ENCODE measurements around the gene PCBP3. TPM values are rescaled to one million over a fixed set of nuclear protein-coding genes. Genes with fewer than 3 reads are reported as not detected.

Gene PCBP3
- total and polyA plus RNA-seq, 10 of the 15 experiments (the other 5 are each of a cell fraction or from before 2014, with no cell fraction given) = 0.09 to 1.3 (median 0.46) TPM; not detected in 3

- ChIA-PET POLR2A (no interaction called here), RAD21 (ENCODE audit: unreplicated experiment) (interaction anchor here (1.5 kb wide), 1 partner anchor 236 kb away, joined by 4 read pairs; no protein-coding TSS in a partner anchor), SMC1A (ENCODE audit: uncharacterized antibody, unreplicated experiment) (no interaction called here), CTCF (no interaction called here)
- Histone ChIP-seq H3K4me2 (ENCODE audit: control insufficient read depth, insufficient read depth) (no peak overlapping the region), H3K36me3 (ENCODE audit: control insufficient read depth in 2 of 2, insufficient read depth in 2 of 2, low read length in 1 of 2) (no peaks in the 10 kb centered on the region), H3K27ac (ENCODE audit: control insufficient read depth, insufficient read depth) (no peak overlapping the region), H4K20me1 (ENCODE audit: control insufficient read depth, insufficient read depth) (no peaks in the 10 kb centered on the region), H3K79me2 (ENCODE audit: control insufficient read depth, insufficient read depth, low read length) (no peaks in the 10 kb centered on the region), H3K27me3 (replicated peaks in 1 of 2; ENCODE audit: control insufficient read depth in 2 of 2, insufficient read depth in 2 of 2, low read length in 1 of 2) (no peaks in the 10 kb centered on the region), H3K4me3 (no peak overlapping the region), H2AFZ (ENCODE audit: control insufficient read depth, low read depth, low read length) (no peak overlapping the region), H3K4me1 (ENCODE audit: control insufficient read depth, insufficient read depth, low read length) (no peaks in the 10 kb centered on the region), H3K9ac (ENCODE audit: control insufficient read depth, insufficient read depth, low read length) (no peak overlapping the region), H3K9me3 (replicated peaks; ENCODE audit: control insufficient read depth, insufficient read depth, low read length) (no peaks in the 10 kb centered on the region)
- DNase-seq (ENCODE audit: low read depth, low spot score) (no peak), FAIRE-seq (no peak), ATAC-seq (no peak)
- intact Hi-C loops (cut with micrococcal nuclease; ENCODE audit: unreplicated experiment) (no loop called here), in situ Hi-C loops (cut with MboI) (no loop called here)
- no peak for TF ChIP-seq ZBTB4 (CRISPR knock-in tag; IDR thresholded peaks at IDR 0.05)
- no TSS peak for BruUV-seq (replicated peaks)
- WGBS (ENCODE audit: insufficient coverage, insufficient replicate concordance, low lambda C conversion rate, missing lambda C conversion rate) = 59% methylated on average over 19 of the region's 19 CpGs
Measured at GRCh38 chr21:45791562-45792418, 148.3 kb downstream of the PCBP3 start.

Measured in GM12878 (cell line).